Ishikawa (cell line): ENCODE data around the gene KIF3C.

Experiments used
- CEBPB ChIP-seq: IDR thresholded peaks from 2 replicates; pipeline ENCODE4 v1.6.1; 2012
- CREB1 ChIP-seq: IDR thresholded peaks from 2 replicates; pipeline ENCODE4 v1.6.1; 2012; ENCODE audit warnings: low read depth
- FOXM1 ChIP-seq: IDR thresholded peaks from 2 replicates; pipeline ENCODE4 v1.6.1; 2012; ENCODE audit warnings: low read depth, borderline replicate concordance
- MAX ChIP-seq: IDR thresholded peaks from 2 replicates; pipeline ENCODE4 v1.6.1; 2012
- NFIC ChIP-seq: IDR thresholded peaks from 2 replicates; pipeline ENCODE4 v1.6.1; 2012
- RAD21 ChIP-seq: IDR thresholded peaks from 2 replicates; pipeline ENCODE4 v1.6.1; 2012; ENCODE audit warnings: low read depth
- REST ChIP-seq: IDR thresholded peaks from 2 replicates; pipeline ENCODE4 v1.6.1; 2012; ENCODE audit warnings: low read depth, mild to moderate bottlenecking
- TAF1 ChIP-seq: IDR thresholded peaks from 2 replicates; pipeline ENCODE4 v1.6.1; 2012; ENCODE audit warnings: low read depth, mild to moderate bottlenecking
- TEAD4 ChIP-seq: IDR thresholded peaks from 2 replicates; pipeline ENCODE4 v1.6.1; 2012
- ZBTB7A ChIP-seq: IDR thresholded peaks from 2 replicates; pipeline ENCODE4 v1.6.1; 2012; ENCODE audit warnings: low read depth

GRCh38 chr2:25954199-25954752 lies 28.0 kb downstream of the KIF3C start:
- TF ChIP-seq FOXM1 (no peak), MAX (no peak), TEAD4 (no peak), TAF1 (no peak), RAD21 (no peak), NFIC (no peak), ZBTB7A (no peak), REST (no peak), CEBPB (no peak), CREB1 (no peak)
